HG02943 (cell line): ENCODE results near the gene AATF.

Experiments
- ATAC-seq: cut with Tn5 transposase; IDR thresholded peaks from one replicate; pipeline ENCODE4 v1.9.1; 2021; ENCODE audit warnings: mild to moderate bottlenecking, low read depth, moderate library complexity; ENCODE audit not compliant: unreplicated experiment

Gene AATF

GRCh38 chr17:36940313-36941264 lies 8.2 kb upstream of the AATF start:
- ATAC-seq: no peak

- ATAC-seq: no peak
These were observed 7.3 kb upstream of the AATF start for GRCh38 chr17:36941265-36942010.

DNA sequence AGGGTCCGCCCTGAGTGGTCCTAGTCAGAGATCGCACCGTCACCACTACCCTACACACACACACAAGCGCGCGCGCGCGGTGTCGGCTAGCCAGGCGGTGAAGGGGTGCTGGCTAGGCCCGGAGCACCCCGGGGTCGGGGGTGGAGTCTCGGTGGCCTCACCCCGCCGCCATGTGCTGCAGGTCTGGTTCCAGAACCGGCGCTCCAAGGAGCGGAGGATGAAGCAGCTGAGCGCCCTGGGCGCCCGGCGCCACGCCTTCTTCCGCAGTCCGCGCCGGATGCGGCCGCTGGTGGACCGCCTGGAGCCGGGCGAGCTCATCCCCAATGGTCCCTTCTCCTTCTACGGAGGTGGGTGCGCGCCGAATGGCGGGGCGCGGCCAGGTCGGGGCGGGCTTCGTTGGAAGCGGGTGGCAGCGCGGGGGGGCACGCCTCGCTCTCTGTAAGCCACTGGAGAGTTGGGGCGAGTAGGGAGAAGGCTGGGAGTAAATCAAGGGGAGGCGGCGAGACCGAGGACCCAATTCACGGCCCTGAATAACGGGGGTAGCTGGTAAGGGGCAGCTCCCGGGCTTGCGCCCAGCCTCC lies 6.6 kb upstream of the AATF start:
- no peak for ATAC-seq

GRCh38 chr17:36942631-36943125 lies 6.1 kb upstream of the AATF start:
- ATAC-seq: no peak

- no peak for ATAC-seq
These were observed 5.2 kb upstream of the AATF start for GRCh38 chr17:36943250-36944191.

DNA sequence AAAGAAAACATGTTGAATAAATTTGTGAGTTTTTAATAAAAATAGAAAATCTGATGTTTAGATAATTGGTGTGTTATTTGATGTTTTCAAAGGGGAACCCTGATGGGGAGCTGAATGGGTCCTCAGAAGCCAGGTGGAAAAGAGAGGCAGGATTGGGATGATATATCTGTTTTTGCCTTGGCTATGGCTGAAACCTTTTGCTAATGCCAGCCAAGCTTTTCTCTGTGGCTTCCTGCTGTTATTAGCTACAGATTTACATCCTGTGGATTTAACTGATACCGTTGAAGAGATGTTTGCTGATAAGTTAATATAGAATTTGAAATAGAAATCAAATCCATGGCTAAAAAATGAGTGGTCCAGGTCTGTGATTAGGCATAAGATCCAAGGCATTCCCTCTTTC lies 4.2 kb upstream of the AATF start:
- no peak for ATAC-seq

- ATAC-seq: no peak
These were observed 3.6 kb upstream of the AATF start for GRCh38 chr17:36945140-36945539.

GRCh38 chr17:36945959-36946725 lies 2.6 kb upstream of the AATF start:
- no peak for ATAC-seq

GRCh38 chr17:36946726-36947091 lies 2.0 kb upstream of the AATF start:
- ATAC-seq: no peak

DNA sequence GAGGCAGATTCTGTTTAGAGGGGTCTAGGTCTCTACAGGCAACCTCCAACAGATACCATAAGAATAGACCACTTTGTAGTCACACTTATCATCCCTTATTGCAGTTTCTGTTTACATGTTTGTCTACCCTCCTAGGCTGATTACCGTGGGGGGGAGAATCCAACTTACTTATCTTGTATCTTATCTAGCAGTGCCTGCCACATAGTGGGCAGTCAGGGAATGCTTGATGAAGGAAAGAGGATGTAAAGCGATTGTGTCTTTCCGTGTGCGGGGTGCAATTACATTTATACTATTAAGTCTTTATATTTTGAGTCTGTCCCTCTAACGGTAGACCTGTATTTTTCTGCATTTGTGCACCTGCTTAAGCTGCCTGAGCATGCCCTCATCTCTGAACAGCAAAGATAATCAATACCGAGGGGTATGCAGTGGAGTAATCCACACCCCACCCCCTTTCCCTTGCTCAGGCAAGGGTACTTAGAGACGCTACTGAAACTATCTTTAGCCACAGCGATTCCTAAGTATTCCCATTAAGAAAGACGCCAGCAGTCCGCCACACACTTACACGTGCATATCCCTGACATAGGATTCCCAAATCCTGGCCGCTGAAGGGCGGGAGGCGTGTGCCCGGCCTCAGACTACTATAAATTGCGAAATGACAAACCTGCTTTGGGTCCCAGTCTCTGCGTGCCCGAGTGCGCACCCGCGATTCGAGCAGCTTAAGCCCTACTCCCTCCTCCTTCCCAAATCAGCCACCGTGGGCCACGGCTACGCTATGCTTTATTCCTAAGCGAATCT lies 635 bp upstream of the AATF start:
- no peak for ATAC-seq

DNA sequence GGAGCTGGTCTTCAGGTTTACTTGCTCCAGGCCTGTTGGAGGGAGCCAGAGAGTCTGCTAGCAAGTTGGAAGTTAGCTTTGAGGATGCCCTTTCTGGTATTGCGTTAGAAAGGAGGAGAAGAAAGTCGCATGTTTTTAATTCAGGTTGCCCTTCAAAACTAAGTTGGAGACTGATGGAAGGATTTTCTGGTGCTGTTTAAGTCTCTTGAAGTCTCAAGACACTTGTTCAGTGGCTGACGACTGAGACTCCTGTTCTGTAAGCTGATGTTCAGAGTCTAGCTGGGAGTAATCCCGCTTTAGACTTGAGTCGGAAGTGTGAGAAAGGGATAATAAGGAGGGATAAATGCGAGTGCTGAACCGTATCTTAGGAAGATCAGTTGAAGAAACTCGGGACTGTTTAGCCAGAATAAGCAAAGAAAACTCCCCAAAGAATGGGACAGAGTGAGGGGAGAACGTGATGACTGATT lies 740 bp downstream of the AATF start:
- ATAC-seq: no peak

DNA sequence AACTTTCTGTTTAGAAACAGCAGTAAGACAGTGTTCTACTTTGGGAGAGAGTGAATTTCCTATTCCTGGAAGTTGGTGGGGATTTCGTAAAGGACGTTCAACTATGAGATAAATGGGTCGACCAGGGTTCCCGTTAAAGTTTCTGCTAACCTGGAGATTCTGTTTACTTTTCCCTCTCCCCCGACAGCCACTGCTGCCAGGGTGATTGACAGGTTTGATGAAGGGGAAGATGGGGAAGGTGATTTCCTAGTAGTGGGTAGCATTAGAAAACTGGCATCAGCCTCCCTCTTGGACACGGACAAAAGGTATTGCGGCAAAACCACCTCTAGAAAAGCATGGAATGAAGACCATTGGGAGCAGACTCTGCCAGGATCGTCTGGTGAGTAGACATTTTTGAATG lies 1.3 kb downstream of the AATF start:
- no peak for ATAC-seq

- no peak for ATAC-seq
These were observed 2.5 kb downstream of the AATF start for GRCh38 chr17:36951084-36951789.

- ATAC-seq: no peak
These were observed 22.8 kb downstream of the AATF start for GRCh38 chr17:36971508-36971907.

GRCh38 chr17:36972186-36972700 lies 23.5 kb downstream of the AATF start:
- ATAC-seq: no peak

GRCh38 chr17:36972905-36973304 lies 24.2 kb downstream of the AATF start:
- ATAC-seq: no peak

GRCh38 chr17:36975922-36976515 lies 27.3 kb downstream of the AATF start:
- ATAC-seq: no peak
